ENCODE measurements around the gene DDX18. TPM values are rescaled to one million over a fixed set of nuclear protein-coding genes. Genes with fewer than 3 reads are reported as not detected.

DDX18 gene
- total and polyA plus RNA-seq, 10 of the 15 experiments (the other 5 are each of a cell fraction or from before 2014, with no cell fraction given) = 54.3 to 110 (median 74.9) TPM

DNA sequence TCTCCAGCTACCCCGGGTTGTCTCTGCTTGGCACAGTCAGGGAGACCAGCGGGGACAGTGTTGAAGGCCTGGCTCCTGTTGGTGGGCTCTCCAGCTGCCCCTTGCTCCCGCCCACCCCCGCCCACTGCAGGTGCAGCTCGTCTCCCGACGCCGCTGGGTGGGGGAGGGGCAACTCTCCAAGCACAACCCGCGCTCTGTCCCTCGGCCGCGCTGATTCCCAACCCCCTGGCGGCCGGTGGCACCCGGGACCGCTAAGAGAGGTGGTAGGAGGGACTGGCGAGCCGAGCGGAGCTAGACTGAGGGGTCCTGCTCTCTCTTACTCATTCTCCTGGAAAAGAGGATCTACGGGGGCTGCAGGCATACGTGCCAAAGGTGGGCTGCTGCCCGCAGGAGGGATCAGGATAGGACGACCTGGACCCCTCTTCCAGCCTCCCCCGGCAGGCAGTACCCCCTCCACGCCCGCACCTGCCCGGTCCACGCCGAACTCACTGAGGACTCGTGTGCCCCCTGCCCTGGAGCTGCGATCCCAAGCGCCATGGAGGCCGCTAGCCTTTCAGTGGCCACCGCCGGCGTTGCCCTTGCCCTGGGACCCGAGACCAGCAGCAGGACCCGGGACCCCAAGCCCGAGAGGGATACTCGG lies 44.5 kb downstream of the DDX18 start:
- in situ Hi-C loops (cut with MboI) (no loop called here), intact Hi-C loops (cut with micrococcal nuclease; ENCODE audit: unreplicated experiment) (no loop called here)
- Histone ChIP-seq H2AFZ (ENCODE audit: control insufficient read depth, low read depth, low read length) (no peak overlapping the region), H3K4me3 (no peak overlapping the region), H3K9ac (ENCODE audit: control insufficient read depth, insufficient read depth, low read length) (no peak overlapping the region), H3K9me3 (replicated peaks; ENCODE audit: control insufficient read depth, insufficient read depth, low read length) (no peaks in the 10 kb centered on the region), H3K27ac (ENCODE audit: control insufficient read depth, insufficient read depth) (no peak overlapping the region), H3K4me2 (ENCODE audit: control insufficient read depth, insufficient read depth) (no peak overlapping the region), H3K79me2 (ENCODE audit: control insufficient read depth, insufficient read depth, low read length) (no peaks in the 10 kb centered on the region), H3K27me3 (replicated peaks in 1 of 2; ENCODE audit: control insufficient read depth in 2 of 2, insufficient read depth in 2 of 2, low read length in 1 of 2) (no peaks in the 10 kb centered on the region), H3K4me1 (ENCODE audit: control insufficient read depth, insufficient read depth, low read length) (no peaks in the 10 kb centered on the region), H3K36me3 (ENCODE audit: control insufficient read depth in 2 of 2, insufficient read depth in 2 of 2, low read length in 1 of 2) (no peaks in the 10 kb centered on the region), H4K20me1 (ENCODE audit: control insufficient read depth, insufficient read depth) (no peaks in the 10 kb centered on the region)
- POLR2A ChIA-PET = interaction anchor here (0.5 kb wide), 1 partner anchor 642 kb away, joined by 3 read pairs; no protein-coding TSS in a partner anchor
- ATAC-seq (no peak), FAIRE-seq (no peak), DNase-seq (ENCODE audit: low read depth, low spot score) (no peak)
- RAD21 ChIA-PET (ENCODE audit: unreplicated experiment) = no interaction called here
- no TSS peak for BruUV-seq (replicated peaks)
- 60% methylated on average over 22 of the region's 41 CpGs for WGBS (ENCODE audit: insufficient coverage, insufficient replicate concordance, low lambda C conversion rate, missing lambda C conversion rate)
- SMC1A ChIA-PET (ENCODE audit: uncharacterized antibody, unreplicated experiment) = no interaction called here
- CTCF ChIA-PET = no interaction called here
- TF ChIP-seq CBX5 (IDR thresholded peaks at IDR 0.05; ENCODE audit: low read depth) = no peak
- TF ChIP-seq ZNF687 (IDR thresholded peaks at IDR 0.05) = no peak

- DNase-seq (ENCODE audit: low read depth, low spot score) (no peak), FAIRE-seq (no peak), ATAC-seq (no peak)
- Histone ChIP-seq H3K27ac (ENCODE audit: control insufficient read depth, insufficient read depth) (no peak overlapping the region), H3K4me3 (no peak overlapping the region), H2AFZ (ENCODE audit: control insufficient read depth, low read depth, low read length) (no peak overlapping the region), H4K20me1 (ENCODE audit: control insufficient read depth, insufficient read depth) (no peaks in the 10 kb centered on the region), H3K27me3 (replicated peaks in 1 of 2; ENCODE audit: control insufficient read depth in 2 of 2, insufficient read depth in 2 of 2, low read length in 1 of 2) (no peaks in the 10 kb centered on the region), H3K9me3 (replicated peaks; ENCODE audit: control insufficient read depth, insufficient read depth, low read length) (no peaks in the 10 kb centered on the region), H3K4me2 (ENCODE audit: control insufficient read depth, insufficient read depth) (no peak overlapping the region), H3K36me3 (ENCODE audit: control insufficient read depth in 2 of 2, insufficient read depth in 2 of 2, low read length in 1 of 2) (no peaks in the 10 kb centered on the region), H3K4me1 (ENCODE audit: control insufficient read depth, insufficient read depth, low read length) (no peaks in the 10 kb centered on the region), H3K9ac (ENCODE audit: control insufficient read depth, insufficient read depth, low read length) (no peak overlapping the region), H3K79me2 (ENCODE audit: control insufficient read depth, insufficient read depth, low read length) (no peaks in the 10 kb centered on the region)
- CTCF ChIA-PET = no interaction called here
- WGBS (ENCODE audit: insufficient coverage, insufficient replicate concordance, low lambda C conversion rate, missing lambda C conversion rate) = 91% methylated on average over 31 of the region's 44 CpGs
- BruUV-seq (replicated peaks) = no TSS peak
- in situ Hi-C loops (cut with MboI) = no loop called here
- SMC1A ChIA-PET (ENCODE audit: uncharacterized antibody, unreplicated experiment) = no interaction called here
- RAD21 ChIA-PET (ENCODE audit: unreplicated experiment) = no interaction called here
- POLR2A ChIA-PET = interaction anchor here (0.5 kb wide), 1 partner anchor 643 kb away, joined by 3 read pairs; no protein-coding TSS in a partner anchor
- intact Hi-C loops (cut with micrococcal nuclease; ENCODE audit: unreplicated experiment) = no loop called here
- no peak for TF ChIP-seq ATF3 (IDR thresholded peaks at IDR 0.05; ENCODE audit: borderline replicate concordance, extremely low read depth, low read depth, low read length)
- no peak for TF ChIP-seq MYB (IDR thresholded peaks at IDR 0.05; ENCODE audit: borderline replicate concordance, low read depth, low read length)
- no peak for TF ChIP-seq EZH2 (IDR thresholded peaks at IDR 0.05; ENCODE audit: borderline replicate concordance, control insufficient read depth, low read depth, low read length)
- TF ChIP-seq EED (IDR thresholded peaks at IDR 0.05; ENCODE audit: low read depth) = no peak
- no peak for TF ChIP-seq GABPA (IDR thresholded peaks at IDR 0.05; ENCODE audit: low read depth)
- TF ChIP-seq CBX3 (IDR thresholded peaks at IDR 0.05; ENCODE audit: borderline replicate concordance, low read depth) = no peak
- TF ChIP-seq CBX5 (IDR thresholded peaks at IDR 0.05; ENCODE audit: low read depth) = no peak
- TF ChIP-seq, protein P1, sequence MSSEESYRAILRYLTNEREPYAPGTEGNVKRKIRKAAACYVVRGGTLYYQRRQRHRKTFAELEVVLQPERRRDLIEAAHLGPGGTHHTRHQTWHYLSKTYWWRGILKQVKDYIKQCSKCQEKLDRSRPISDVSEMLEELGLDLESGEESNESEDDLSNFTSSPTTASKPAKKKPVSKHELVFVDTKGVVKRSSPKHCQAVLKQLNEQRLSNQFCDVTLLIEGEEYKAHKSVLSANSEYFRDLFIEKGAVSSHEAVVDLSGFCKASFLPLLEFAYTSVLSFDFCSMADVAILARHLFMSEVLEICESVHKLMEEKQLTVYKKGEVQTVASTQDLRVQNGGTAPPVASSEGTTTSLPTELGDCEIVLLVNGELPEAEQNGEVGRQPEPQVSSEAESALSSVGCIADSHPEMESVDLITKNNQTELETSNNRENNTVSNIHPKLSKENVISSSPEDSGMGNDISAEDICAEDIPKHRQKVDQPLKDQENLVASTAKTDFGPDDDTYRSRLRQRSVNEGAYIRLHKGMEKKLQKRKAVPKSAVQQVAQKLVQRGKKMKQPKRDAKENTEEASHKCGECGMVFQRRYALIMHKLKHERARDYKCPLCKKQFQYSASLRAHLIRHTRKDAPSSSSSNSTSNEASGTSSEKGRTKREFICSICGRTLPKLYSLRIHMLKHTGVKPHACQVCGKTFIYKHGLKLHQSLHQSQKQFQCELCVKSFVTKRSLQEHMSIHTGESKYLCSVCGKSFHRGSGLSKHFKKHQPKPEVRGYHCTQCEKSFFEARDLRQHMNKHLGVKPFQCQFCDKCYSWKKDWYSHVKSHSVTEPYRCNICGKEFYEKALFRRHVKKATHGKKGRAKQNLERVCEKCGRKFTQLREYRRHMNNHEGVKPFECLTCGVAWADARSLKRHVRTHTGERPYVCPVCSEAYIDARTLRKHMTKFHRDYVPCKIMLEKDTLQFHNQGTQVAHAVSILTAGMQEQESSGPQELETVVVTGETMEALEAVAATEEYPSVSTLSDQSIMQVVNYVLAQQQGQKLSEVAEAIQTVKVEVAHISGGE (CRISPR knock-in tag; IDR thresholded peaks at IDR 0.05) = no peak
These were observed 45.0 kb downstream of the DDX18 start for GRCh38 chr2:117859532-117859911.
